Gastroesophageal sphincter (tissue), 4 donors: ENCODE data around the gene ZNF569. TPM values are rescaled to one million over a fixed set of nuclear protein-coding genes. Genes with fewer than 3 reads are reported as not detected.

Source experiments
- ATAC-seq: fragments of 150-250 bp; one replicate; pipeline ENCODE4 v1.9.1; 2016; ENCODE audit warnings: mild to moderate bottlenecking, moderate library complexity
- H3K27ac ChIP-seq, 4 donors: fragments of 200-600 bp; sonication (generic) in 3 of 4; 1 replicate in 3 of 4; 2 replicates in 1 of 4; pipeline ENCODE4 v1.5.1; 2016 to 2019
- H3K27me3 ChIP-seq: fragments of 200-600 bp; sonication (generic); one replicate; pipeline ENCODE4 v1.5.1; 2019
- H3K36me3 ChIP-seq, 2 donors: fragments of 200-600 bp; sonication (generic); one replicate each; pipeline ENCODE4 v1.5.1; 2019; ENCODE audit warnings: control low read depth in 1 of 2
- H3K4me1 ChIP-seq, 3 donors: fragments of 200-600 bp; sonication (generic); 1 replicate in 2 of 3; 2 replicates in 1 of 3; pipeline ENCODE4 v1.5.1; 2016 to 2019; ENCODE audit warnings: control low read depth in 2 of 3
- H3K4me3 ChIP-seq, 2 donors: fragments of 200-600 bp; sonication (generic); one replicate each; pipeline ENCODE4 v1.5.1; 2019; ENCODE audit warnings: mild to moderate bottlenecking in 1 of 2, moderate library complexity in 1 of 2
- H3K9me3 ChIP-seq, 3 donors: fragments of 200-600 bp; sonication (generic); one replicate each; pipeline ENCODE4 v1.5.1; 2017 to 2019; ENCODE audit warnings: control low read depth in 2 of 3
- CTCF ChIP-seq, 4 experiments: fragments of 200-600 bp in 2 of 4; fragments of 450-650 bp in 2 of 4; sonication (generic) in 1 of 4; IDR thresholded peaks; one replicate each; pipeline ENCODE4 v1.5.1; 2017 to 2019; ENCODE audit warnings: antibody characterized with exemption in 4 of 4, mild to moderate bottlenecking in 2 of 4, moderate library complexity in 2 of 4
- EP300 ChIP-seq: sonication (generic); formaldehyde crosslinking; IDR thresholded peaks from one replicate; pipeline ENCODE4 v1.6.1; 2017; ENCODE audit warnings: antibody characterized with exemption, mild to moderate bottlenecking
- POLR2A ChIP-seq, 2 donors: fragments of 450-650 bp; IDR thresholded peaks; one replicate each; pipeline ENCODE4 v1.6.1; 2017; ENCODE audit warnings: antibody characterized with exemption in 2 of 2, mild to moderate bottlenecking in 2 of 2, moderate library complexity in 1 of 2
- POLR2AphosphoS5 ChIP-seq: sonication (generic); formaldehyde crosslinking; IDR thresholded peaks from one replicate; pipeline ENCODE4 v1.6.1; 2017; ENCODE audit warnings: antibody characterized with exemption
- WGBS, 2 donors: methylation state at CpG; one replicate each; pipeline ENCODE4 v1.1.5; 2018; ENCODE audit warnings: low coverage in 1 of 2; 5-methylcytosine and 5-hydroxymethylcytosine counted together
- total RNA-seq, 4 donors: library from RNA; depleted of rRNA; stranded (reverse); fragments of >200 nt; gene quantifications; one replicate each; pipeline ENCODE4 v1.1.0, GENCODE V29; 2016

Gene ZNF569
- total RNA-seq, 4 donors from 2014 or later = 5.5 to 15.4 (median 6.9) TPM

- H3K4me3 ChIP-seq = no peak overlapping the region
- peaks cover 0 to 73% of the 10 kb centered on the region in 2 donors for H3K36me3 ChIP-seq
- no peaks in the 10 kb centered on the region for H3K27me3 ChIP-seq
- TF ChIP-seq CTCF (IDR thresholded peaks at IDR 0.05) = no peak
- TF ChIP-seq EP300 = no peak
- TF ChIP-seq POLR2AphosphoS5 = no peak
- no peak for TF ChIP-seq POLR2A (IDR thresholded peaks at IDR 0.05)
- peaks cover 0 to 41% (median 0%) of the 10 kb centered on the region in 3 donors for H3K9me3 ChIP-seq
- WGBS, 2 donors = 84% methylated on average over 6 of the region's 6 CpGs; no CpG with 5 or more reads in 1 of the 2 donors
- H3K27ac ChIP-seq = no peak overlapping the region
- no peaks in the 10 kb centered on the region for H3K4me1 ChIP-seq
- no peak for ATAC-seq
Observed at GRCh38 chr19:37362733-37363132, 104.5 kb downstream of the ZNF569 start.

- WGBS, 2 donors = 67 to 90% methylated on average over 1 of the region's 1 CpG
- H3K27ac ChIP-seq = no peak overlapping the region
- TF ChIP-seq CTCF (IDR thresholded peaks at IDR 0.05) = no peak
- no peak for TF ChIP-seq EP300
- TF ChIP-seq POLR2AphosphoS5 = no peak
- no peak for TF ChIP-seq POLR2A (IDR thresholded peaks at IDR 0.05)
- peaks cover 0 to 80% of the 10 kb centered on the region in 2 donors for H3K36me3 ChIP-seq
- no peak for ATAC-seq
- no peaks in the 10 kb centered on the region for H3K27me3 ChIP-seq
- no peak overlapping the region for H3K4me3 ChIP-seq
- H3K9me3 ChIP-seq = peaks cover 0 to 41% (median 0%) of the 10 kb centered on the region in 3 donors
- no peaks in the 10 kb centered on the region for H3K4me1 ChIP-seq
Observed at GRCh38 chr19:37361994-37362393, 105.2 kb downstream of the ZNF569 start.

Other genes starting within 250 kb of the ZNF569 start
- 10 to 100 TPM in 3 of 4 donors, 1 to 10 TPM in 1; 7.9 to 15.3 (median 10.9) TPM for gene ZNF383, start 249.2 kb downstream of the ZNF569 start, total RNA-seq
- 1 to 10 TPM; 4.5 to 5.9 (median 5.3) TPM for gene ZNF527, start 96.3 kb downstream of the ZNF569 start, total RNA-seq
- gene ZNF570, start 1.9 kb upstream of the ZNF569 start, total RNA-seq = 10 to 100 TPM in 1 of 4 donors, 1 to 10 TPM in 3; 8.1 to 12.1 (median 8.3) TPM
- gene ZNF793, start 39.5 kb upstream of the ZNF569 start, total RNA-seq = 1 to 10 TPM; 2.3 to 8.1 (median 6.3) TPM
- 1 to 10 TPM; 4.9 to 8.8 (median 5.9) TPM for gene ZNF571, start 127.3 kb upstream of the ZNF569 start, total RNA-seq
- 10 to 100 TPM in 1 of 4 donors, 1 to 10 TPM in 3; 2.0 to 11.8 (median 4.8) TPM for gene ZNF540, start 127.4 kb upstream of the ZNF569 start, total RNA-seq
- 10 to 100 TPM in 3 of 4 donors, 1 to 10 TPM in 1; 9.6 to 17.4 (median 14.9) TPM for gene ZFP30, start 188.0 kb upstream of the ZNF569 start, total RNA-seq